Measurements from ENCODE around the gene NDUFAF8. TPM values are rescaled to one million over a fixed set of nuclear protein-coding genes. Genes with fewer than 3 reads are reported as not detected.

NDUFAF8 gene
- total RNA-seq, 4 donors from 2014 or later: 22.0 to 67.0 (median 34.3) TPM

DNA sequence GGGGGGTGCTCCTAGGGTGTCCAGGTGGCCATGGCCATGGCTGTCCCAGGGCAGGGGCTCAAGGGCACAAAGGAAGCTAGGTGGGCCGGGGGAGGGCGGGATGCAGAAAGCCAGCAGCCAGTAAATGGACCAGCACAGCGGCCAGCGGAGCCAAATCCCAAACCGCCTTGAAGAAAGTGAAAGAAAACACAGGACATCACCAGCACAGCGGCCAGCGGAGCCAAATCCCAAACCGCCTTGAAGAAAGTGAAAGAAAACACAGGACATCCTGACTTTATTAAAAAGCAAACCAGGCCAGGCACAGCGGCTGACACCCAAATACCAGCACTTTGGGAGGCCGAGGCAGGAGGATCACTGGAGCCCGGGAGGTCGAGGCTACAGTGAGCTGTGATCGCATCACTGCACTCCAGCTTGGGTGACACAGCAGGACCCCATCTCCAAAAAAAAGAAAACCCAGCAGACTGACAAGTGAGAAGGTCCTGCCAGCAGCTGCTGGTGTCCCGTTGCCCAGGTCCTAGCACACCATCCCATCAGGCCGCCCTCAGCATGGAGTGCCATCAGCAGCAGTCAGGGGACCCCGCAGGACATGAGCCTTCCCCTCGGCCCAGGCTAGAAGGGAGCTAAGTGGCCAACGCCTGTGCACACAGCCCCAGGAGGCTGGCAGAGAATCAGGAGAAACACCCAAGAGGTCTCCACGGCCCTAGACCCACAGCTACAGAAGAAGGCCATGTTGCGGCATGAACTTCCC, 39.0 kb downstream of the NDUFAF8 start:
- H3K4me3 ChIP-seq: peak overlapping the region in 3 of 4 donors; percentile 22 to 47 (median 27)
- DNase-seq: no peak
- H3K4me1 ChIP-seq: peaks cover 10 to 25% (median 12%) of the 10 kb centered on the region in 3 donors
- no peak for TF ChIP-seq POLR2A (IDR thresholded peaks at IDR 0.05)
- no peak for TF ChIP-seq CTCF (IDR thresholded peaks at IDR 0.05)
- no peaks in the 10 kb centered on the region for H3K27me3 ChIP-seq
- 77 to 84% methylated on average over 15 of the region's 20 CpGs for WGBS, 2 donors
- intact Hi-C loops (cut with DNase I): no loop called here
- H3K9me3 ChIP-seq: no peaks in the 10 kb centered on the region
- peak overlapping the region; percentile 19 to 69 (median 57) for H3K27ac ChIP-seq
- H3K36me3 ChIP-seq: peaks cover 23 to 97% (median 43%) of the 10 kb centered on the region in 3 donors

GRCh38 chr17:81278831-81279230, 39.7 kb downstream of the NDUFAF8 start:
- DNase-seq: no peak
- 100% methylated on average over 2 of the region's 8 CpGs; no CpG with 5 or more reads in 1 of the 2 donors for WGBS, 2 donors
- TF ChIP-seq POLR2A (IDR thresholded peaks at IDR 0.05): no peak
- Histone ChIP-seq H3K4me1 (peaks cover 10 to 25% (median 12%) of the 10 kb centered on the region in 3 donors), H3K27ac (peak overlapping the region in 2 of 4 donors; percentile 66 to 69), H3K9me3 (no peaks in the 10 kb centered on the region), H3K4me3 (no peak overlapping the region), H3K36me3 (peaks cover 23 to 97% (median 40%) of the 10 kb centered on the region in 3 donors), H3K27me3 (no peaks in the 10 kb centered on the region)
- intact Hi-C loops (cut with DNase I): no loop called here

DNA sequence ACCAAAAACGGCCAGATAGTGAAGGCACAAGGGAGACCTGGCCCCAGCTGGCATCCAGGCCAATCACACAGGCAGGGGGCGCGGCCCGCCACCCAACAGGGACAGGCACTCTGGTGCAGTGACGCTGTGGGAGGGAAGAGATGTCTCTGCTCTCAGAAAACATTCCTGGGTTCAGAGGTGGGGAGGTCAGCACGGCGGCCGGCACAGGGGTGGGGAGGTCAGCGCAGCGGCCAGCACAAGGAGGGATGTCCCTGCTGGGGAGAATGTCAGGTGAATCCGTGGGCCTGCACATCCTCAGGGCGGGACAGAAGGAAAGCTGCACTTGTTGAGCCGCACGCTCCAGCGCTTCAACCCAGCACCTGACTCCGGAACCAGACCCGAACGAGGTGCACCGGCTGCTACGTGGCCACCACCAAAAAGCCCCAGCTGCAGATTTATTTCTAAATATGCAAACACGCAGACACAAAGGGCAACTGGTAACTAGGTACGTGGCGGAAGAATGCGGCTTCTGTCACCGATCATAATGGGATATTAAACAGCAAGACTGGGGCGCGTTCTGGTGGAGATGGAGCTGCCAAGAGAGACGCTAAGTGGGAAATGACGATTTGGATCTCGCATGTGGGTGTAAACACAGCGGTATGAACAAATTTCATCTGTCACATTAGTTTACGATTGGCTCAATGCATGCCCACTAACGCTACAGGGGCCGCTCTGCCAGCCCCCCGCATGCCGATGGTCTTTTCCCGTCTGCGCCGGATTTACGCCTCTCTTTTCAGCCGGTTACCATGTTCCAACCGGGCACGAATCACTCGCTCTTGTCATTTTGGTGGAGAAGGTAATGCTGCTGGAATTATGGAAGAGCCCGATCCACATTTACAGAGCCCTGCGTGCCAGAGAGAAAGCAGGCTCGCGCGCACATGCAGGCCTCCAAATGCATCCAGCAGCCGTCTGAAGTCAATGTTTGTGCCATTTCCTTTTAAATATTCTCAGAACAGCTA, 40.5 kb downstream of the NDUFAF8 start:
- Histone ChIP-seq H3K4me3 (no peak overlapping the region), H3K9me3 (no peaks in the 10 kb centered on the region), H3K27me3 (no peaks in the 10 kb centered on the region), H3K27ac (peak overlapping the region in 2 of 4 donors; percentile 28 to 66), H3K36me3 (peaks cover 17 to 97% (median 33%) of the 10 kb centered on the region in 3 donors), H3K4me1 (peaks cover 10 to 27% (median 12%) of the 10 kb centered on the region in 3 donors)
- TF ChIP-seq POLR2A (IDR thresholded peaks at IDR 0.05) (no peak), CTCF (IDR thresholded peaks at IDR 0.05) (no peak)
- WGBS, 2 donors: 89 to 93% methylated on average over 42 to 43 of the region's 50 CpGs
- no peak for DNase-seq
- intact Hi-C loops (cut with DNase I): no loop called here

DNA sequence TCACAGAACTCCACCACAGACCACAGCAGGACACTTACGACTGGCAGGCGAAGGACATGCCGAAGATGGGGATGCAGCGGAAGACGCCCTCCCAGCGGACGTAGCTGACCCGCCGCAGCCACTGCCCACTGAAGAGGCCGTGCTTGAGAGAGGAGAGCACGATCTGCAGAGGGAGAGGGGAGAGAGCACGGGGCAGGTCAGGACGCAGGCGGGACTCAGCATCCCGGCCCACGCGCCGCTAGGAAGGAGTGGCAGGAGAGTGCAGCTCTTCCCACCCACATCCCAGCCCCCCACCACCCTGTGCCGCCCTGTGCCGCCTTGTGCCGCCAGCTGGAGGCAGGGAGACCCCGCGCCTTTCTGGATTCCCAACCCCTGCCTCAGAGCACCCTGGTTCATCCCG, 41.5 kb downstream of the NDUFAF8 start:
- H3K9me3 ChIP-seq: no peaks in the 10 kb centered on the region
- no peak for DNase-seq
- WGBS, 2 donors: 90 to 97% methylated on average over 14 to 15 of the region's 24 CpGs
- H3K4me3 ChIP-seq: no peak overlapping the region
- H3K27ac ChIP-seq: no peak overlapping the region
- H3K36me3 ChIP-seq: peaks cover 14 to 97% (median 28%) of the 10 kb centered on the region in 3 donors
- no peaks in the 10 kb centered on the region for H3K27me3 ChIP-seq
- H3K4me1 ChIP-seq: peaks cover 10 to 37% (median 19%) of the 10 kb centered on the region in 3 donors
- TF ChIP-seq CTCF (IDR thresholded peaks at IDR 0.05): no peak
- no peak for TF ChIP-seq POLR2A (IDR thresholded peaks at IDR 0.05)
- intact Hi-C loops (cut with DNase I): no loop called here

GRCh38 chr17:81282141-81282540, 43.0 kb downstream of the NDUFAF8 start:
- TF ChIP-seq POLR2A (IDR thresholded peaks at IDR 0.05): no peak
- TF ChIP-seq CTCF (IDR thresholded peaks at IDR 0.05): no peak
- Histone ChIP-seq H3K27ac (no peak overlapping the region), H3K9me3 (no peaks in the 10 kb centered on the region), H3K27me3 (no peaks in the 10 kb centered on the region), H3K4me1 (peaks cover 15 to 44% (median 19%) of the 10 kb centered on the region in 3 donors), H3K4me3 (no peak overlapping the region), H3K36me3 (peaks cover 14 to 84% (median 22%) of the 10 kb centered on the region in 3 donors)
- DNase-seq: no peak
- WGBS, 2 donors: 90% methylated on average over 20 of the region's 33 CpGs; no CpG with 5 or more reads in 1 of the 2 donors
- intact Hi-C loops (cut with DNase I): no loop called here

Measured in esophagus squamous epithelium (tissue), 5 donors.